IgD-negative memory B cell (primary cell): ENCODE measurements around the gene CCDC192. TPM values are rescaled to one million over a fixed set of nuclear protein-coding genes. Genes with fewer than 3 reads are reported as not detected.
"Not testable (repeated sequence)": the region's sequence is repeated elsewhere in the genome, so short reads cannot be mapped to it uniquely, and the experiment has no call there.

Experiments used
- H3K27ac Mint-ChIP-seq, 3 donors: one replicate each; pipeline ENCODE4 v1.8.0; 2020 to 2022; ENCODE audit warnings: mild to moderate bottlenecking in 3 of 3, mixed read lengths in 3 of 3, moderate library complexity in 1 of 3
- H3K27me3 Mint-ChIP-seq: one replicate; pipeline ENCODE4 v1.8.0; 2021; ENCODE audit warnings: mixed read lengths
- H3K36me3 Mint-ChIP-seq: one replicate; pipeline ENCODE4 v1.8.0; 2020; ENCODE audit warnings: mild to moderate bottlenecking, mixed read lengths
- H3K4me1 Mint-ChIP-seq, 3 donors: one replicate each; pipeline ENCODE4 v1.8.0; 2020 to 2022; ENCODE audit warnings: mixed read lengths in 3 of 3, mild to moderate bottlenecking in 1 of 3
- H3K4me3 Mint-ChIP-seq, 4 donors: one replicate each; pipeline ENCODE4 v1.8.0; 2020 to 2022; ENCODE audit warnings: mild to moderate bottlenecking in 4 of 4, mixed read lengths in 4 of 4, moderate library complexity in 3 of 4
- H3K9me3 Mint-ChIP-seq, 3 donors: one replicate each; pipeline ENCODE4 v1.8.0; 2020 to 2021; ENCODE audit warnings: mixed read lengths in 3 of 3, mild to moderate bottlenecking in 1 of 3
- polyA plus RNA-seq: library from polyadenylated mRNA; unstranded; fragments of 300-500 nt; fragmentation: Illumina TruSeq; gene quantifications from one replicate; pipeline ENCODE4 v1.2.3, GENCODE V29; 2021

CCDC192 gene
- polyA plus RNA-seq = not detected

GRCh38 chr5:127702926-127703561 is at the start of gene CCDC192:
CCDC192 (plus strand) TSS chr5:127703391; CDS start chr5:127703446, 55 bp downstream.
- no peaks in the 10 kb centered on the region for H3K36me3 Mint-ChIP-seq
- H3K4me1 Mint-ChIP-seq = no peaks in the 10 kb centered on the region
- H3K9me3 Mint-ChIP-seq = no peaks in the 10 kb centered on the region
- no peak within 1 kb of the TSS for H3K4me3 Mint-ChIP-seq
- H3K27ac Mint-ChIP-seq = no peak within 1 kb of the TSS
- no peaks in the 10 kb centered on the region for H3K27me3 Mint-ChIP-seq

GRCh38 chr5:127656825-127657224 is 46.4 kb upstream of the CCDC192 start:
- Mint-ChIP-seq H3K4me3 (peak overlapping the region in 1 of 4 donors; percentile 70), H3K4me1 (peaks cover 0 to 2% (median 0%) of the 10 kb centered on the region in 3 donors), H3K27ac (no peak overlapping the region), H3K27me3 (no peaks in the 10 kb centered on the region), H3K9me3 (no peaks in the 10 kb centered on the region), H3K36me3 (no peaks in the 10 kb centered on the region)

GRCh38 chr5:127660047-127660733 is 43.0 kb upstream of the CCDC192 start:
- Mint-ChIP-seq H3K4me3 (no peak overlapping the region), H3K9me3 (no peaks in the 10 kb centered on the region), H3K27me3 (no peaks in the 10 kb centered on the region), H3K4me1 (no peaks in the 10 kb centered on the region), H3K36me3 (no peaks in the 10 kb centered on the region), H3K27ac (no peak overlapping the region)

GRCh38 chr5:127664093-127664492 is 39.1 kb upstream of the CCDC192 start:
- Mint-ChIP-seq H3K27me3 (no peaks in the 10 kb centered on the region), H3K4me3 (no peak overlapping the region), H3K27ac (no peak overlapping the region), H3K36me3 (no peaks in the 10 kb centered on the region), H3K4me1 (no peaks in the 10 kb centered on the region), H3K9me3 (no peaks in the 10 kb centered on the region)

GRCh38 chr5:127665641-127666040 is 37.5 kb upstream of the CCDC192 start:
- H3K27me3 Mint-ChIP-seq = no peaks in the 10 kb centered on the region
- no peaks in the 10 kb centered on the region for H3K36me3 Mint-ChIP-seq
- no peak overlapping the region for H3K4me3 Mint-ChIP-seq
- no peaks in the 10 kb centered on the region for H3K9me3 Mint-ChIP-seq
- H3K4me1 Mint-ChIP-seq = no peaks in the 10 kb centered on the region
- no peak overlapping the region for H3K27ac Mint-ChIP-seq

GRCh38 chr5:127666043-127666716 is 37.0 kb upstream of the CCDC192 start:
- H3K27ac Mint-ChIP-seq = no peak overlapping the region
- H3K4me3 Mint-ChIP-seq = no peak overlapping the region
- H3K27me3 Mint-ChIP-seq = no peaks in the 10 kb centered on the region
- no peaks in the 10 kb centered on the region for H3K9me3 Mint-ChIP-seq
- H3K36me3 Mint-ChIP-seq = no peaks in the 10 kb centered on the region
- H3K4me1 Mint-ChIP-seq = no peaks in the 10 kb centered on the region

GRCh38 chr5:127667926-127668325 is 35.3 kb upstream of the CCDC192 start:
- Mint-ChIP-seq H3K9me3 (no peaks in the 10 kb centered on the region), H3K36me3 (no peaks in the 10 kb centered on the region), H3K27ac (no peak overlapping the region), H3K4me1 (no peaks in the 10 kb centered on the region), H3K4me3 (no peak overlapping the region), H3K27me3 (no peaks in the 10 kb centered on the region)

- Mint-ChIP-seq H3K4me3 (no peak overlapping the region), H3K4me1 (no peaks in the 10 kb centered on the region), H3K27me3 (no peaks in the 10 kb centered on the region), H3K9me3 (no peaks in the 10 kb centered on the region), H3K27ac (no peak overlapping the region), H3K36me3 (no peaks in the 10 kb centered on the region)
These were observed 32.0 kb upstream of the CCDC192 start for GRCh38 chr5:127671218-127671617.

- Mint-ChIP-seq H3K27me3 (no peaks in the 10 kb centered on the region), H3K27ac (no peak overlapping the region), H3K4me1 (no peaks in the 10 kb centered on the region), H3K4me3 (no peak overlapping the region), H3K9me3 (no peaks in the 10 kb centered on the region), H3K36me3 (no peaks in the 10 kb centered on the region)
These were observed 29.9 kb upstream of the CCDC192 start for GRCh38 chr5:127673117-127673800.

GRCh38 chr5:127676951-127677350 is 26.2 kb upstream of the CCDC192 start:
- not testable (repeated sequence) for H3K27ac Mint-ChIP-seq, H3K36me3 Mint-ChIP-seq, H3K4me3 Mint-ChIP-seq

GRCh38 chr5:127679691-127680330 is 23.4 kb upstream of the CCDC192 start:
- not testable (repeated sequence) for H3K36me3 Mint-ChIP-seq, H3K27ac Mint-ChIP-seq, H3K9me3 Mint-ChIP-seq, H3K4me1 Mint-ChIP-seq, H3K4me3 Mint-ChIP-seq, H3K27me3 Mint-ChIP-seq

More at GRCh38 chr5:127676951-127677350, 26.2 kb upstream of the CCDC192 start:
- not testable (repeated sequence) for H3K9me3 Mint-ChIP-seq, H3K4me1 Mint-ChIP-seq, H3K27me3 Mint-ChIP-seq

- no peak overlapping the region for H3K27ac Mint-ChIP-seq
- H3K4me3 Mint-ChIP-seq = no peak overlapping the region
- H3K9me3 Mint-ChIP-seq = peaks cover 0 to 2% (median 0%) of the 10 kb centered on the region in 3 donors
- no peaks in the 10 kb centered on the region for H3K4me1 Mint-ChIP-seq
- no peaks in the 10 kb centered on the region for H3K36me3 Mint-ChIP-seq
- H3K27me3 Mint-ChIP-seq = peaks cover 2% of the 10 kb centered on the region
These were observed 22.6 kb upstream of the CCDC192 start for GRCh38 chr5:127680595-127680994.

- H3K27ac Mint-ChIP-seq = no peak overlapping the region
- peaks cover 0 to 2% (median 0%) of the 10 kb centered on the region in 3 donors for H3K9me3 Mint-ChIP-seq
- H3K4me1 Mint-ChIP-seq = no peaks in the 10 kb centered on the region
- no peak overlapping the region for H3K4me3 Mint-ChIP-seq
- H3K27me3 Mint-ChIP-seq = peaks cover 2% of the 10 kb centered on the region
- H3K36me3 Mint-ChIP-seq = no peaks in the 10 kb centered on the region
These were observed 20.2 kb upstream of the CCDC192 start for GRCh38 chr5:127683008-127683407.

- Mint-ChIP-seq H3K27me3 (peaks cover 2% of the 10 kb centered on the region), H3K4me1 (no peaks in the 10 kb centered on the region), H3K4me3 (no peak overlapping the region)
These were observed 18.3 kb upstream of the CCDC192 start for GRCh38 chr5:127684726-127685467.

More at GRCh38 chr5:127684726-127685467, 18.3 kb upstream of the CCDC192 start:
- H3K36me3 Mint-ChIP-seq = no peaks in the 10 kb centered on the region
- no peaks in the 10 kb centered on the region for H3K9me3 Mint-ChIP-seq
- H3K27ac Mint-ChIP-seq = no peak overlapping the region
